GM12875 (cell line): Measurements from ENCODE around the gene THEM4.

Source experiments
- H3K4me3 ChIP-seq: one replicate; pipeline ENCODE4 v1.5.1; 2011; ENCODE audit warnings: low read depth, low read length, control low read depth
- CTCF ChIP-seq: IDR thresholded peaks from 2 replicates; pipeline ENCODE4 v1.5.1; 2011; ENCODE audit warnings: low read depth, mild to moderate bottlenecking, control low read depth, inconsistent platforms, low read length, moderate library complexity, borderline replicate concordance; ENCODE audit not compliant: insufficient read depth

Gene THEM4

DNA sequence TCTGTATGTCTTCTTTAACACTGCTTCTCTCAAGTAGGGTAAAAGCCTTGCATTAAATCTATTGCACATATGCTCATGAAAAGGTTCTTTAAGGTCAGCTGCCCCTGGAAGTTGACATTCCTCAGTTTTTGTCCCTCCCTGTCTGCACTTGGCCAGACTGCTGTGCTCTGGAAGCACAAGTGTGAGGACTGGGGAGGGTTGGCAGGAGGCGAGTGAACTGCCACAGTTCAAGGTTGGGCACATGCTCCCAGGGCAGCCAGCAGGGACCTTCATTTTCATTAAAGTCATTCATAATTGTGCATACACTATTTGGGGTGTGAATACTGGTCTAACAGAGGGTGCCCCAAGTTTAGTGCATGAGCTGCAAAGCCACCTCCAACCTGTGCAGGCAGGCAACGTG is 44.9 kb downstream of the THEM4 start:
- no peak for TF ChIP-seq CTCF
- H3K4me3 ChIP-seq: no peak overlapping the region

GRCh38 chr1:151862604-151863003 is 46.7 kb downstream of the THEM4 start:
- H3K4me3 ChIP-seq: no peak overlapping the region
- no peak for TF ChIP-seq CTCF

DNA sequence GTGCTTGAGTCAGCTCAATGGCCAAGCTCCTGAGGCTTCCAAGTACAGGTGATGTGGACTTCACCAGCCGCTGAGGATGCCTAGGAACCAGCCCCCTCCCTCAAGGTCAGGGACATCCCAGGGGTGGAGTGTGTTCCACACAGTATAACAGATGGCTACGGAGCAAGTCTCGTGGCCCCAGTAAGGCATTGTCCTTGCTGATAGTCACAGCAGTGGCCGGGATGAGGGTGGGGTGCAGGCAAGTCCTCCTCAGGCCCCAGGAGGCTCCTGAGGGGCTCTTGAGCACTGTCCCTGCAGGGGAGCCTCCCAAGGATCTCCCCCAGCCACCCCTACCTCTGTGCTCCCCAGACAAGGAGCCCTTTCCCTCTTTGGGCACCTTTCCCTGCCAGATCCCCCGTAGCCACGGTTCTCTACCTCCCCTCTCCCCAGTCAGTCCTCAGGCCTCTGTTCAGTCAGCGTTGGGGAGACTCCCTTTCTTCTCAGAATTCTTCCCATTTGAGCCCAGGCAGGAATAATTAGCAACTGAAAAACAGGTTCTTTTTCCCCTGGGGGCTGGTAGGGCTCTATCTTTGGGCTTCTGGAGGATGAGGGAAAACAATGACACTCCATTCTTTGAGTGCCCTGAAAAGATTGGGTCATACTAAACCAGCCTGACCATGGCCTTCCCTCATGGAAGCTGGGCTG is 48.7 kb downstream of the THEM4 start:
- H3K4me3 ChIP-seq: no peak overlapping the region
- no peak for TF ChIP-seq CTCF

DNA sequence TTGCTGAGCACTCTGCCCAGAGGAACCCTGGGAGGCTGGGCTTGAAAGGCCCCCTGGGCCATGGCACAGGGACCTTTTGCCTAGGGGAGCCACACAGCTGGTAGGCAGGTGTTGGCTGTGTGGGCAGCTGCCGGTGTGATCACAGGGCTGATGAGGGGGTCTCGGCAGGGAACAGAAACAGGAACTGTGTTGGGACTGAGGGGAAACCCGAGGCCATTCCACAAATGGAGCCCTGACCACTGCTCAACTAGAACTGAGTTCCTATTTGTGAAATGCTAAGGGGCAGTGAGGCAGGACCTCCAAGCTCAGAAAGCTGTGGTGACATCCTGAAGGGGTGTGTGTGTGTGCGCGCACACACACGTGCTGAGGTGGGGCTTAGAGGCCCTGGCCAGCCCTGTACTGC is 49.4 kb downstream of the THEM4 start:
- H3K4me3 ChIP-seq: no peak overlapping the region
- TF ChIP-seq CTCF: no peak

GRCh38 chr1:151858886-151859665 is 50.2 kb downstream of the THEM4 start:
- no peak overlapping the region for H3K4me3 ChIP-seq
- TF ChIP-seq CTCF: no peak

DNA sequence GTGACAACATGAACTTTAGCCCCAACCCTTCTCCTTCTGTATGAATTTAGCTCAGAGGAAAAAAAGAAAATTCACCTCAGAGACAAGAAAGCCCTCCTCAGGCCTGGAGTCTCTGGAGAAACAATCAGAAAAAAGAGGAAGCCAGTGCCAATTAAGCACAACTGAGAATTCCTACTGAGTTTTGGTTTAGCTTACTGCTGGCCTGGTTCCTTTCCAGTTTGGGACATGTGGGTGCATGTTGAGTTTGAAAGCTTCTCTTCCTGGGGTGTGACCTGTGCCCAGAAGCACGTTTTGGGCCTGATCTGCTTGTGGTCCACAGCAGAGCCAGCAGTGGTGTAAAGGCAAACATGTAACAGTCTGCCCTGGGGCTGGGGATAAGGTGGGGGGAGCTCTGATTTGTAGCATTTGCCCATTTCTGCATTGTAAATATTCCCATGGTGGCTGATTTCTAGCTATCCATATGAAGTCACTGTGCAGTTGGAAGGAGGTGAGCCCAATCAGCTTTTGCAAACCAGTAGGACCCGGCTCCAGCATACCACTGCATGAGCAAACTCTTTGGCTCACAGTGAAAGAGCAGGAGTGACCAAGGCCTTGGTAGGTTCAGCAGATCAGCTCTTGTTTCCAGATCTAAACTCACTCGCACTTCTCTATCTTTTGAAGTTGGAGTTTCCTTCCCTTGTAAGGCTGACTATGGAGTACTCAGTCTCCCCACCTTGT is 51.1 kb downstream of the THEM4 start:
- no peak for TF ChIP-seq CTCF
- no peak overlapping the region for H3K4me3 ChIP-seq
